ENCODE measurements around the gene MTA2.

Gene MTA2

GRCh38 chr11:62599069-62599696, 2.5 kb downstream of the MTA2 start:
- no peak for TF ChIP-seq TCF4 (CRISPR knock-in tag; IDR thresholded peaks at IDR 0.05; ENCODE audit: borderline replicate concordance)
- TF ChIP-seq, protein P1, sequence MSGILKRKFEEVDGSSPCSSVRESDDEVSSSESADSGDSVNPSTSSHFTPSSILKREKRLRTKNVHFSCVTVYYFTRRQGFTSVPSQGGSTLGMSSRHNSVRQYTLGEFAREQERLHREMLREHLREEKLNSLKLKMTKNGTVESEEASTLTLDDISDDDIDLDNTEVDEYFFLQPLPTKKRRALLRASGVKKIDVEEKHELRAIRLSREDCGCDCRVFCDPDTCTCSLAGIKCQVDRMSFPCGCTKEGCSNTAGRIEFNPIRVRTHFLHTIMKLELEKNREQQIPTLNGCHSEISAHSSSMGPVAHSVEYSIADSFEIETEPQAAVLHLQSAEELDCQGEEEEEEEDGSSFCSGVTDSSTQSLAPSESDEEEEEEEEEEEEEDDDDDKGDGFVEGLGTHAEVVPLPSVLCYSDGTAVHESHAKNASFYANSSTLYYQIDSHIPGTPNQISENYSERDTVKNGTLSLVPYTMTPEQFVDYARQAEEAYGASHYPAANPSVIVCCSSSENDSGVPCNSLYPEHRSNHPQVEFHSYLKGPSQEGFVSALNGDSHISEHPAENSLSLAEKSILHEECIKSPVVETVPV (CRISPR knock-in tag; IDR thresholded peaks at IDR 0.05) = no peak
- no peak for TF ChIP-seq ZFP3 (CRISPR knock-in tag; IDR thresholded peaks at IDR 0.05)
- no peak for TF ChIP-seq ZNF70 (CRISPR knock-in tag; IDR thresholded peaks at IDR 0.05)
- TF ChIP-seq ZNF565 (CRISPR knock-in tag; conservative IDR thresholded peaks at IDR 0.05; ENCODE audit: low read depth) = no peak
- no peak for TF ChIP-seq BACH2 (CRISPR knock-in tag; IDR thresholded peaks at IDR 0.05; ENCODE audit: borderline replicate concordance)
- no peak for TF ChIP-seq ESRRG (CRISPR knock-in tag; IDR thresholded peaks at IDR 0.05)
- TF ChIP-seq RARB (CRISPR knock-in tag; IDR thresholded peaks at IDR 0.05) = no peak
- TF ChIP-seq POU6F1 (CRISPR knock-in tag; IDR thresholded peaks at IDR 0.05; ENCODE audit: borderline replicate concordance, low read depth) = no peak
- TF ChIP-seq TOX (CRISPR knock-in tag; IDR thresholded peaks at IDR 0.05; ENCODE audit: borderline replicate concordance) = no peak
- no peak for TF ChIP-seq ARNTL (CRISPR knock-in tag; IDR thresholded peaks at IDR 0.05; ENCODE audit: borderline replicate concordance, low read depth)
- no peak for TF ChIP-seq PPARA (CRISPR knock-in tag; IDR thresholded peaks at IDR 0.05; ENCODE audit: borderline replicate concordance)
- TF ChIP-seq ZNF8 (CRISPR knock-in tag; IDR thresholded peaks at IDR 0.05) = no peak
- ATAC-seq = peak; percentile 77

DNA sequence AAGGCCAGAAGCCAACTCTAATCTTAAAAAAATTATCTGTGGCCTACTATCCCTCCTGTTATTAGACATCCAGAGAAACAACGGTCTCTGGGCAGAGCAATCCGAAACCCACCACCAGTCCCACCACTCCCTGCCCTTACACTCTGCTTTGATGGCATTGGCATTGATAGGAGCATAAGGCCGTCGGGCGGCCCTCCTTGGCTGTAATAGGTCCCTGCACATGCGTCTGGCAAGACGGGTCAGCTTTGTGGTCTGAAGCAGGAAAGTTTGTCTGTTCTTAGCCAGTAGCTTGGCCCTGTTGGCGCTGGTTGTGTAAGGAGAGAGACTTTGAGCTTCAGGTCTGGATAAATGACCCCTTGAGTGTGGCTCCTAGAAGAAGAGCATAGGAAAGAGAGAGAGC, 6.5 kb downstream of the MTA2 start:
- no peak for ATAC-seq

More for the DNA sequence above, 6.5 kb downstream of the MTA2 start:
- TF ChIP-seq ZFP30 (CRISPR knock-in tag; IDR thresholded peaks at IDR 0.05) (no peak), GLIS3 (CRISPR knock-in tag; IDR thresholded peaks at IDR 0.05) (no peak), RARB (CRISPR knock-in tag; IDR thresholded peaks at IDR 0.05) (no peak), ZFP3 (CRISPR knock-in tag; IDR thresholded peaks at IDR 0.05) (no peak), POU6F1 (CRISPR knock-in tag; IDR thresholded peaks at IDR 0.05; ENCODE audit: borderline replicate concordance, low read depth) (no peak), CSDC2 (CRISPR knock-in tag; IDR thresholded peaks at IDR 0.05) (no peak), TSHZ2 (CRISPR knock-in tag; IDR thresholded peaks at IDR 0.05) (no peak), ZNF70 (CRISPR knock-in tag; IDR thresholded peaks at IDR 0.05) (no peak), ZNF8 (CRISPR knock-in tag; IDR thresholded peaks at IDR 0.05) (no peak), ISL1 (CRISPR knock-in tag; IDR thresholded peaks at IDR 0.05) (no peak), ARNTL (CRISPR knock-in tag; IDR thresholded peaks at IDR 0.05; ENCODE audit: borderline replicate concordance, low read depth) (no peak), BACH2 (CRISPR knock-in tag; IDR thresholded peaks at IDR 0.05; ENCODE audit: borderline replicate concordance) (no peak)
- TF ChIP-seq, protein P2, sequence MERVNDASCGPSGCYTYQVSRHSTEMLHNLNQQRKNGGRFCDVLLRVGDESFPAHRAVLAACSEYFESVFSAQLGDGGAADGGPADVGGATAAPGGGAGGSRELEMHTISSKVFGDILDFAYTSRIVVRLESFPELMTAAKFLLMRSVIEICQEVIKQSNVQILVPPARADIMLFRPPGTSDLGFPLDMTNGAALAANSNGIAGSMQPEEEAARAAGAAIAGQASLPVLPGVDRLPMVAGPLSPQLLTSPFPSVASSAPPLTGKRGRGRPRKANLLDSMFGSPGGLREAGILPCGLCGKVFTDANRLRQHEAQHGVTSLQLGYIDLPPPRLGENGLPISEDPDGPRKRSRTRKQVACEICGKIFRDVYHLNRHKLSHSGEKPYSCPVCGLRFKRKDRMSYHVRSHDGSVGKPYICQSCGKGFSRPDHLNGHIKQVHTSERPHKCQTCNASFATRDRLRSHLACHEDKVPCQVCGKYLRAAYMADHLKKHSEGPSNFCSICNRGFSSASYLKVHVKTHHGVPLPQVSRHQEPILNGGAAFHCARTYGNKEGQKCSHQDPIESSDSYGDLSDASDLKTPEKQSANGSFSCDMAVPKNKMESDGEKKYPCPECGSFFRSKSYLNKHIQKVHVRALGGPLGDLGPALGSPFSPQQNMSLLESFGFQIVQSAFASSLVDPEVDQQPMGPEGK (CRISPR knock-in tag; IDR thresholded peaks at IDR 0.05; ENCODE audit: borderline replicate concordance) = no peak
- TF ChIP-seq, protein P3, sequence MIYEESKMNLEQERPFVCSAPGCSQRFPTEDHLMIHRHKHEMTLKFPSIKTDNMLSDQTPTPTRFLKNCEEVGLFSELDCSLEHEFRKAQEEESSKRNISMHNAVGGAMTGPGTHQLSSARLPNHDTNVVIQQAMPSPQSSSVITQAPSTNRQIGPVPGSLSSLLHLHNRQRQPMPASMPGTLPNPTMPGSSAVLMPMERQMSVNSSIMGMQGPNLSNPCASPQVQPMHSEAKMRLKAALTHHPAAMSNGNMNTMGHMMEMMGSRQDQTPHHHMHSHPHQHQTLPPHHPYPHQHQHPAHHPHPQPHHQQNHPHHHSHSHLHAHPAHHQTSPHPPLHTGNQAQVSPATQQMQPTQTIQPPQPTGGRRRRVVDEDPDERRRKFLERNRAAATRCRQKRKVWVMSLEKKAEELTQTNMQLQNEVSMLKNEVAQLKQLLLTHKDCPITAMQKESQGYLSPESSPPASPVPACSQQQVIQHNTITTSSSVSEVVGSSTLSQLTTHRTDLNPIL (CRISPR knock-in tag; IDR thresholded peaks at IDR 0.05; ENCODE audit: low read depth) = no peak
- TF ChIP-seq, protein P1 (CRISPR knock-in tag; IDR thresholded peaks at IDR 0.05) = no peak

Measured in SK-N-SH treated with all-trans-retinoic acid at 6 μM for 48 hours (cell line).